ENCODE data around the gene ERGIC3.
A peak's percentile ranks its signal among the peaks of the same experiment; 100 is the strongest.

Gene ERGIC3

GRCh38 chr20:35541783-35542662, at the start of gene ERGIC3:
ERGIC3 (plus strand) TSS chr20:35542078; CDS start chr20:35542098, 20 bp downstream.
- FAIRE-seq (peak; percentile 91), DNase-seq (ENCODE audit: extremely low spot score, insufficient read length, low read depth) (peak; percentile 92)

GRCh38 chr20:35492352-35492751, 49.5 kb upstream of the ERGIC3 start:
- DNase-seq (ENCODE audit: extremely low spot score, insufficient read length, low read depth) (no peak), FAIRE-seq (no peak)

- no peak for DNase-seq (ENCODE audit: extremely low spot score, insufficient read length, low read depth)
- no peak for FAIRE-seq
Measured at GRCh38 chr20:35496481-35496880, 45.4 kb upstream of the ERGIC3 start.

GRCh38 chr20:35497320-35497719, 44.6 kb upstream of the ERGIC3 start:
- DNase-seq (ENCODE audit: extremely low spot score, insufficient read length, low read depth) (no peak), FAIRE-seq (no peak)

- DNase-seq (ENCODE audit: extremely low spot score, insufficient read length, low read depth): no peak
- no peak for FAIRE-seq
Measured at GRCh38 chr20:35497780-35498189, 44.1 kb upstream of the ERGIC3 start.

- no peak for FAIRE-seq
- DNase-seq (ENCODE audit: extremely low spot score, insufficient read length, low read depth): no peak
Measured at GRCh38 chr20:35499271-35499670, 42.6 kb upstream of the ERGIC3 start.

- FAIRE-seq (peak; percentile 79), DNase-seq (ENCODE audit: extremely low spot score, insufficient read length, low read depth) (peak; percentile 36)
Measured at GRCh38 chr20:35502352-35502751, 39.5 kb upstream of the ERGIC3 start.

- FAIRE-seq: no peak
- no peak for DNase-seq (ENCODE audit: extremely low spot score, insufficient read length, low read depth)
Measured at GRCh38 chr20:35503281-35503680, 38.6 kb upstream of the ERGIC3 start.

GRCh38 chr20:35503841-35504561, 37.9 kb upstream of the ERGIC3 start:
- DNase-seq (ENCODE audit: extremely low spot score, insufficient read length, low read depth) (no peak), FAIRE-seq (no peak)

- DNase-seq (ENCODE audit: extremely low spot score, insufficient read length, low read depth) (no peak), FAIRE-seq (no peak)
Measured at GRCh38 chr20:35504751-35505150, 37.1 kb upstream of the ERGIC3 start.

- peak; percentile 41 for FAIRE-seq
Measured at GRCh38 chr20:35506179-35506578, 35.7 kb upstream of the ERGIC3 start.

GRCh38 chr20:35506872-35507638, 34.8 kb upstream of the ERGIC3 start:
- FAIRE-seq (no peak), DNase-seq (ENCODE audit: extremely low spot score, insufficient read length, low read depth) (no peak)

More at GRCh38 chr20:35506179-35506578, 35.7 kb upstream of the ERGIC3 start:
- no peak for DNase-seq (ENCODE audit: extremely low spot score, insufficient read length, low read depth)

- DNase-seq (ENCODE audit: extremely low spot score, insufficient read length, low read depth) (no peak), FAIRE-seq (no peak)
Measured at GRCh38 chr20:35508493-35509218, 33.2 kb upstream of the ERGIC3 start.

GRCh38 chr20:35510951-35511735, 30.7 kb upstream of the ERGIC3 start:
- DNase-seq (ENCODE audit: extremely low spot score, insufficient read length, low read depth): no peak
- FAIRE-seq: no peak

GRCh38 chr20:35511814-35512420, 30.0 kb upstream of the ERGIC3 start:
- DNase-seq (ENCODE audit: extremely low spot score, insufficient read length, low read depth) (no peak), FAIRE-seq (no peak)

GRCh38 chr20:35514371-35514932, 27.4 kb upstream of the ERGIC3 start:
- no peak for DNase-seq (ENCODE audit: extremely low spot score, insufficient read length, low read depth)
- no peak for FAIRE-seq

GRCh38 chr20:35515341-35515740, 26.5 kb upstream of the ERGIC3 start:
- DNase-seq (ENCODE audit: extremely low spot score, insufficient read length, low read depth): no peak
- no peak for FAIRE-seq

- no peak for FAIRE-seq
Measured at GRCh38 chr20:35515949-35516645, 25.8 kb upstream of the ERGIC3 start.

More at GRCh38 chr20:35515949-35516645, 25.8 kb upstream of the ERGIC3 start:
- DNase-seq (ENCODE audit: extremely low spot score, insufficient read length, low read depth): no peak
